H9 (cell line): Measurements from ENCODE around the gene PKP3. TPM values are rescaled to one million over a fixed set of nuclear protein-coding genes. Genes with fewer than 3 reads are reported as not detected.

ENCODE experiments used
- DNase-seq: peaks from one replicate; pipeline ENCODE4 v3.0.0-alpha.2; 2017
- H2AFZ ChIP-seq: one replicate; pipeline ENCODE4 v1.6.1; 2013; ENCODE audit warnings: mild to moderate bottlenecking, low read length, control low read depth, moderate library complexity
- H2AK5ac ChIP-seq: 2 replicates; pipeline ENCODE4 v1.6.1; 2013; ENCODE audit warnings: low read length, control low read depth, mixed read lengths; ENCODE audit not compliant: insufficient read length
- H2BK120ac ChIP-seq: one replicate; pipeline ENCODE4 v1.6.1; 2013; ENCODE audit warnings: low read depth, mild to moderate bottlenecking, low read length, control low read depth, inconsistent platforms; ENCODE audit not compliant: poor library complexity, severe bottlenecking
- H2BK12ac ChIP-seq: 2 replicates; pipeline ENCODE4 v1.6.1; 2013; ENCODE audit warnings: low read length, control low read depth, mixed read lengths, low read depth; ENCODE audit not compliant: insufficient read length
- H2BK15ac ChIP-seq: 2 replicates; pipeline ENCODE4 v1.6.1; 2013; ENCODE audit warnings: low read depth, low read length, control low read depth
- H2BK20ac ChIP-seq: one replicate; pipeline ENCODE4 v1.6.1; 2013; ENCODE audit warnings: low read depth, mild to moderate bottlenecking, low read length, control low read depth, inconsistent platforms; ENCODE audit not compliant: poor library complexity, severe bottlenecking
- H2BK5ac ChIP-seq: 2 replicates; pipeline ENCODE4 v1.6.1; 2013; ENCODE audit warnings: low read length, control low read depth, mixed read lengths; ENCODE audit not compliant: insufficient read length
- H3K14ac ChIP-seq: 2 replicates; pipeline ENCODE4 v1.6.1; 2013; ENCODE audit warnings: low read length, control low read depth; ENCODE audit not compliant: insufficient read depth
- H3K18ac ChIP-seq: 2 replicates; pipeline ENCODE4 v1.6.1; 2013; ENCODE audit warnings: low read depth, mild to moderate bottlenecking, mixed read lengths, low read length, control low read depth; ENCODE audit not compliant: insufficient read length
- H3K23ac ChIP-seq: 2 replicates; pipeline ENCODE4 v1.6.1; 2013; ENCODE audit warnings: low read length, control low read depth, mixed read lengths, low read depth; ENCODE audit not compliant: insufficient read length
- H3K23me2 ChIP-seq: 2 replicates; pipeline ENCODE4 v1.6.1; 2013; ENCODE audit warnings: low read depth, mild to moderate bottlenecking, mixed read lengths, low read length, control low read depth; ENCODE audit not compliant: insufficient read length, poor library complexity, severe bottlenecking
- H3K27ac ChIP-seq: 2 replicates; pipeline ENCODE4 v1.5.1; 2013; ENCODE audit warnings: low read length, control low read depth, mixed read lengths, low read depth; ENCODE audit not compliant: insufficient read length
- H3K27me3 ChIP-seq: 2 replicates; pipeline ENCODE4 v1.6.1; 2013; ENCODE audit warnings: low read length, control low read depth, inconsistent platforms; ENCODE audit not compliant: insufficient read depth
- H3K4ac ChIP-seq: 2 replicates; pipeline ENCODE4 v1.6.1; 2013; ENCODE audit warnings: low read depth, mild to moderate bottlenecking, control low read depth, inconsistent platforms, low read length, moderate library complexity
- H3K4me1 ChIP-seq: 2 replicates; pipeline ENCODE4 v1.6.1; 2013; ENCODE audit warnings: low read length, control low read depth, inconsistent platforms; ENCODE audit not compliant: insufficient read depth
- H3K4me2 ChIP-seq: 2 replicates; pipeline ENCODE4 v1.6.1; 2013; ENCODE audit warnings: low read length, control low read depth, mixed read lengths; ENCODE audit not compliant: insufficient read length, insufficient read depth
- H3K56ac ChIP-seq: 2 replicates; pipeline ENCODE4 v1.6.1; 2013; ENCODE audit warnings: low read depth, mild to moderate bottlenecking, mixed read lengths, low read length, control low read depth; ENCODE audit not compliant: insufficient read length
- H3K79me1 ChIP-seq: 2 replicates; pipeline ENCODE4 v1.6.1; 2013; ENCODE audit warnings: low read depth, mild to moderate bottlenecking, moderate library complexity, low read length, control low read depth, inconsistent platforms; ENCODE audit not compliant: insufficient read depth, poor library complexity, severe bottlenecking
- H3K79me2 ChIP-seq: 2 replicates; pipeline ENCODE4 v1.6.1; 2013; ENCODE audit warnings: low read length, control low read depth, inconsistent platforms; ENCODE audit not compliant: insufficient read depth
- H3K9ac ChIP-seq: 2 replicates; pipeline ENCODE4 v1.6.1; 2013; ENCODE audit warnings: low read length, control low read depth, mixed read lengths; ENCODE audit not compliant: insufficient read length; ENCODE audit errors: extremely low read depth
- H3K9me3 ChIP-seq: one replicate; pipeline ENCODE4 v1.6.1; 2013; ENCODE audit warnings: low read depth, low read length, inconsistent platforms; ENCODE audit not compliant: control insufficient read depth
- H3T11ph ChIP-seq: one replicate; pipeline ENCODE4 v1.6.1; 2013; ENCODE audit warnings: mild to moderate bottlenecking, low read length, control low read depth, inconsistent platforms
- H4K20me1 ChIP-seq: one replicate; pipeline ENCODE4 v1.6.1; 2013; ENCODE audit not compliant: control insufficient read depth, insufficient read length, insufficient read depth
- H4K5ac ChIP-seq: 2 replicates; pipeline ENCODE4 v1.6.1; 2013; ENCODE audit warnings: low read depth, mild to moderate bottlenecking, mixed read lengths, low read length, control low read depth; ENCODE audit not compliant: insufficient read length
- H4K8ac ChIP-seq: replicated peaks from 2 replicates; pipeline ENCODE4 v1.6.1; 2013; ENCODE audit warnings: low read length, control low read depth, mixed read lengths, low read depth; ENCODE audit not compliant: insufficient read length
- H4K91ac ChIP-seq: 2 replicates; pipeline ENCODE4 v1.6.1; 2013; ENCODE audit warnings: low read depth, mild to moderate bottlenecking, moderate library complexity, mixed read lengths, low read length, control low read depth; ENCODE audit not compliant: insufficient read length
- H3K27ac Mint-ChIP-seq, 3 experiments: 2 replicates in 2 of 3; 3 replicates in 1 of 3; pipeline ENCODE4 v1.8.0; 2020 to 2021; ENCODE audit warnings: mixed read lengths in 3 of 3, mild to moderate bottlenecking in 1 of 3, moderate library complexity in 1 of 3
- H3K27me3 Mint-ChIP-seq: 2 replicates; pipeline ENCODE4 v1.8.0; 2021; ENCODE audit warnings: low read depth, mild to moderate bottlenecking, moderate library complexity, mixed read lengths
- H3K36me3 Mint-ChIP-seq, 3 experiments: 2 replicates in 2 of 3; 3 replicates in 1 of 3; pipeline ENCODE4 v1.8.0; 2020 to 2021; ENCODE audit warnings: low read depth in 3 of 3, mixed read lengths in 3 of 3; ENCODE audit not compliant: insufficient read depth in 1 of 3
- H3K4me1 Mint-ChIP-seq, 2 experiments: 2 replicates each; pipeline ENCODE4 v1.8.0; 2020; ENCODE audit warnings: mixed read lengths in 2 of 2
- H3K4me3 Mint-ChIP-seq, 2 experiments: 2 replicates in 1 of 2; 3 replicates in 1 of 2; pipeline ENCODE4 v1.8.0; 2020 to 2021; ENCODE audit warnings: mild to moderate bottlenecking in 2 of 2, mixed read lengths in 2 of 2, moderate library complexity in 1 of 2
- H3K9me3 Mint-ChIP-seq, 2 experiments: 2 replicates in 1 of 2; 3 replicates in 1 of 2; pipeline ENCODE4 v1.8.0; 2020; ENCODE audit warnings: mild to moderate bottlenecking in 2 of 2, mixed read lengths in 2 of 2, moderate library complexity in 1 of 2
- CTCF ChIP-seq: fragments of 200-600 bp; sonication (generic); conservative IDR thresholded peaks from 3 replicates; pipeline ENCODE4 v1.8.0; 2021; ENCODE audit warnings: antibody characterized with exemption, mild to moderate bottlenecking
- WGBS: extraction: QIAGEN DNeasy Blood & Tissue Kit; methylation state at CpG from one replicate; pipeline ENCODE4 v1.1.7; 2013; ENCODE audit warnings: missing lambda C conversion rate, low lambda C conversion rate, mixed read lengths; ENCODE audit not compliant: insufficient read length; ENCODE audit errors: extremely low coverage; 5-methylcytosine and 5-hydroxymethylcytosine counted together
- total RNA-seq: library from RNA; stranded (reverse); gene quantifications from 2 replicates; pipeline ENCODE4 v1.2.1, GENCODE V29; 2021

Gene PKP3
- total RNA-seq, 1 experiment from 2014 or later, result 41.7 TPM

- no peak overlapping the region for H3K56ac ChIP-seq
- no peak for TF ChIP-seq CTCF
- no peak for DNase-seq
- H3K27me3 ChIP-seq, result no peaks in the 10 kb centered on the region; the same call in 1 of the 2 replicates
- no peak overlapping the region for H3K27ac ChIP-seq
- H2BK20ac ChIP-seq, result no peak overlapping the region
- H3K27me3 Mint-ChIP-seq, result peaks cover 32% of the 10 kb centered on the region
- WGBS, result no CpG with 5 or more reads among the region's 10 CpGs
- H3K18ac ChIP-seq, result no peak overlapping the region
- H3T11ph ChIP-seq, result no peak overlapping the region
- H3K4me1 Mint-ChIP-seq, result peaks cover 5% of the 10 kb centered on the region in 2 experiments
- no peak overlapping the region for H3K14ac ChIP-seq
- H4K8ac ChIP-seq, result no peak overlapping the region
- peak overlapping the region in 1 of 3 experiments; percentile 72; a peak in 2 of 7 replicates for H3K27ac Mint-ChIP-seq
- no peak overlapping the region for H4K5ac ChIP-seq
- H3K79me1 ChIP-seq, result no peaks in the 10 kb centered on the region
- no peaks in the 10 kb centered on the region; a peak in 1 of 7 replicates for H3K36me3 Mint-ChIP-seq
- H3K23me2 ChIP-seq, result peaks cover 3% of the 10 kb centered on the region
- no peak overlapping the region for H3K23ac ChIP-seq
- no peaks in the 10 kb centered on the region for H3K4me1 ChIP-seq
- H4K91ac ChIP-seq, result no peak overlapping the region
- H3K4ac ChIP-seq, result no peak overlapping the region
- no peak overlapping the region for H2AFZ ChIP-seq
- no peak overlapping the region for H3K9ac ChIP-seq
- H3K79me2 ChIP-seq, result no peaks in the 10 kb centered on the region
- H4K20me1 ChIP-seq, result peaks cover 4% of the 10 kb centered on the region
- H2AK5ac ChIP-seq, result no peak overlapping the region
- H3K9me3 Mint-ChIP-seq, result no peaks in the 10 kb centered on the region; a peak in 1 of 5 replicates
- no peak overlapping the region for H3K4me2 ChIP-seq
- H3K4me3 Mint-ChIP-seq, result no peak overlapping the region
- no peaks in the 10 kb centered on the region for H3K9me3 ChIP-seq
- no peak overlapping the region for H2BK5ac ChIP-seq
- no peak overlapping the region for H2BK120ac ChIP-seq
- H2BK12ac ChIP-seq, result no peak overlapping the region
- no peak overlapping the region for H2BK15ac ChIP-seq
Observed at GRCh38 chr11:422249-422656, 28.2 kb downstream of the PKP3 start.
